ENCODE measurements around the gene FOXP1.

FOXP1 gene

DNA sequence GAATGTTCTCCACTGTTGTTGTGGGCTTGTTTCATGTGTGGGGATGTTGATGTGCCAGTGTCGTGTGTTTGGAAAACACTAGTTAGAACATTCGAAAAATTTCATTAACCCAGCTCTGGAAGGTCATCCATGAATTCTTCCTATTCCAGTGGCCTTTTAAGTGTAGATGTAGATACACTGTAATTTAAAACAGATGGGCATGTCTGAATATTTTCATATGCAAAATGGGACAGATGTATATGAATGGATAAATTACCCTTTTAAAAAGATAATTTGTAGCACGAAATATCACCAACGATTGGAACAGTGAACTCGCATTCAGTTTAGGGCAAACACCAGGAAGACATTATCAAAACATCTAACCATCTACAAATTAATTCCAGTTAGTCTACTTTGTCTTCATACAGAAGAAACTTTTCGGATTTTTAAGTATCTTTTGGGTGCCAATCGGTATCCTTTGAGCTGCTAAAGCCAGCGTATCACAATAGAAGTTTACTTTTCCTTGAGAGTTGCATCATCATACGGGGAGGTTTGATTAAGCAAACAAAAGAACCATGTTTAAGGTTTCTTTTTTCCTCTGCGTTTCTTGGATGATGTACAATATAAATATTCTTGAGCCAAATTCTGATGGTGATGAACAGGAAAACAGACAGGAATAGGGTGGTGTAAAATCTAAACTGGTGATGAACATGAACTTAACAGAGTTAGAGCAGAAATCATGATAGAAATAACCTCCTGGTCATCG is 528.1 kb downstream of the FOXP1 start:
- DNase-seq (ENCODE audit: extremely low spot score), result no peak
- ChIA-PET CTCF (no interaction called here), POLR2A (no interaction called here)
- TF ChIP-seq, protein P1, sequence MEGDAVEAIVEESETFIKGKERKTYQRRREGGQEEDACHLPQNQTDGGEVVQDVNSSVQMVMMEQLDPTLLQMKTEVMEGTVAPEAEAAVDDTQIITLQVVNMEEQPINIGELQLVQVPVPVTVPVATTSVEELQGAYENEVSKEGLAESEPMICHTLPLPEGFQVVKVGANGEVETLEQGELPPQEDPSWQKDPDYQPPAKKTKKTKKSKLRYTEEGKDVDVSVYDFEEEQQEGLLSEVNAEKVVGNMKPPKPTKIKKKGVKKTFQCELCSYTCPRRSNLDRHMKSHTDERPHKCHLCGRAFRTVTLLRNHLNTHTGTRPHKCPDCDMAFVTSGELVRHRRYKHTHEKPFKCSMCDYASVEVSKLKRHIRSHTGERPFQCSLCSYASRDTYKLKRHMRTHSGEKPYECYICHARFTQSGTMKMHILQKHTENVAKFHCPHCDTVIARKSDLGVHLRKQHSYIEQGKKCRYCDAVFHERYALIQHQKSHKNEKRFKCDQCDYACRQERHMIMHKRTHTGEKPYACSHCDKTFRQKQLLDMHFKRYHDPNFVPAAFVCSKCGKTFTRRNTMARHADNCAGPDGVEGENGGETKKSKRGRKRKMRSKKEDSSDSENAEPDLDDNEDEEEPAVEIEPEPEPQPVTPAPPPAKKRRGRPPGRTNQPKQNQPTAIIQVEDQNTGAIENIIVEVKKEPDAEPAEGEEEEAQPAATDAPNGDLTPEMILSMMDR (IDR thresholded peaks at IDR 0.05; ENCODE audit: control extremely low read depth, extremely low read depth, low read depth, missing control alignments), result no peak

- TF ChIP-seq, protein P1 (IDR thresholded peaks at IDR 0.05; ENCODE audit: control extremely low read depth, extremely low read depth, low read depth, missing control alignments), result no peak
- CTCF ChIA-PET, result no interaction called here
- POLR2A ChIA-PET, result no interaction called here
- DNase-seq (ENCODE audit: extremely low spot score), result no peak
These were observed 529.2 kb downstream of the FOXP1 start for GRCh38 chr3:71054312-71054711.

- TF ChIP-seq, protein P1 (IDR thresholded peaks at IDR 0.05; ENCODE audit: control extremely low read depth, extremely low read depth, low read depth, missing control alignments), result no peak
- DNase-seq (ENCODE audit: extremely low spot score), result no peak
- ChIA-PET POLR2A (no interaction called here), CTCF (interaction anchor here (1.1 kb wide), 1 partner anchor 16 kb away, joined by 4 read pairs; no protein-coding TSS in a partner anchor)
These were observed 530.0 kb downstream of the FOXP1 start for GRCh38 chr3:71053495-71053894.

DNA sequence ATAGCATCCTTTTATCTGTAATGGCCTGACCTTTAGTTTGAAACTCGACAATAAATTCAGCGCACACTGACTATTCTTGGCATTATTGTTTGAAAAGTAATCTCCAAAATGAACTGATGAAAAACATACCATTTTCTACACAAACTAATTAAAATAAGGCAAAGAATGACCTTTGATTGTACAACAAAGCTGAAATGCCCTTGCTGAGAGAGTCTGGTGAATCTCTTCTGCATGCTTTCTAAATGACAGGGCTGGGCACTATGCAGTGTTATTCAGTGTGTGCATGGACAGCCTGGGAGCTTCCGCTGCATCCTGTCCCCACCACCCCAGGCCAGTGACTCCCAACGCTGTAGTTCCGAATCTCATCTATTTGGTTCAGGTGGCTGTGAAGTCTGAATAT is 530.8 kb downstream of the FOXP1 start:
- ChIA-PET CTCF (interaction anchor here (1.1 to 2.3 kb wide), 3 partner anchors 9 to 17 kb away, joined by 4 to 10 read pairs (median 4); no protein-coding TSS in a partner anchor), POLR2A (no interaction called here)
- TF ChIP-seq, protein P1 (IDR thresholded peaks at IDR 0.05; ENCODE audit: control extremely low read depth, extremely low read depth, low read depth, missing control alignments), result no peak
- DNase-seq (ENCODE audit: extremely low spot score), result no peak

- ChIA-PET CTCF (interaction anchor here (1.3 to 2.3 kb wide), 2 partner anchors 9 to 16 kb away, joined by 4 to 10 read pairs; no protein-coding TSS in a partner anchor), POLR2A (no interaction called here)
- no peak for DNase-seq (ENCODE audit: extremely low spot score)
- TF ChIP-seq, protein P1 (IDR thresholded peaks at IDR 0.05; ENCODE audit: control extremely low read depth, extremely low read depth, low read depth, missing control alignments), result no peak
These were observed 531.4 kb downstream of the FOXP1 start for GRCh38 chr3:71051893-71052687.

GRCh38 chr3:71051259-71051595 is 532.3 kb downstream of the FOXP1 start:
- CTCF ChIA-PET, result interaction anchor here (2.3 kb wide), 1 partner anchor 10 kb away, joined by 10 read pairs; no protein-coding TSS in a partner anchor
- DNase-seq (ENCODE audit: extremely low spot score), result no peak
- TF ChIP-seq, protein P1 (IDR thresholded peaks at IDR 0.05; ENCODE audit: control extremely low read depth, extremely low read depth, low read depth, missing control alignments), result no peak
- POLR2A ChIA-PET, result no interaction called here

Measured in GM10248 (cell line).